Common myeloid progenitor, CD34-positive (primary cell): ENCODE results near the gene DFFB.
A peak's percentile ranks its signal among the peaks of the same experiment; 100 is the strongest.

ENCODE experiments used
- CTCF ChIA-PET: fragments of 350-600 bp; sonication (Branson Sonifier 250); formaldehyde crosslinking; loops from one replicate; lab custom pipeline; 2021; ENCODE audit warnings: antibody characterized with exemption; lab: Charles Lee
- POLR2A ChIA-PET: fragments of 350-600 bp; sonication (Branson Sonifier 250); formaldehyde crosslinking; loops from one replicate; lab custom pipeline; 2021; ENCODE audit warnings: antibody characterized with exemption; lab: Charles Lee
- DNase-seq, 3 donors: peaks; one replicate each; pipeline versions ENCODE4 v3.0.0 to v3.0.0-alpha.2; 2013
- H3K27ac ChIP-seq, 2 experiments: 1 replicate in 1 of 2; 2 replicates in 1 of 2; pipeline ENCODE4 v1.7.0; 2013; ENCODE audit warnings: inconsistent platforms in 2 of 2, low read length in 2 of 2, mild to moderate bottlenecking in 2 of 2, low read depth in 1 of 2, moderate library complexity in 1 of 2; ENCODE audit not compliant: severe bottlenecking in 2 of 2, insufficient read depth in 1 of 2, poor library complexity in 1 of 2
- H3K27me3 ChIP-seq, 5 experiments: replicated peaks in 2 of 5; 1 replicate in 3 of 5; 2 replicates in 2 of 5; pipeline versions ENCODE4 v1.6.1 to v1.7.0; 2013; ENCODE audit warnings: low read length in 4 of 5, mild to moderate bottlenecking in 2 of 5, moderate library complexity in 2 of 5, inconsistent platforms in 1 of 5; ENCODE audit not compliant: insufficient read depth in 5 of 5, control insufficient read depth in 4 of 5
- H3K36me3 ChIP-seq, 4 experiments: 1 replicate in 2 of 4; 2 replicates in 2 of 4; pipeline versions ENCODE4 v1.6.1 to v1.7.0; 2013; ENCODE audit warnings: low read length in 3 of 4, control low read depth in 1 of 4, mild to moderate bottlenecking in 1 of 4; ENCODE audit not compliant: control insufficient read depth in 4 of 4, insufficient read depth in 4 of 4
- H3K4me1 ChIP-seq, 4 experiments: 1 replicate in 3 of 4; 2 replicates in 1 of 4; pipeline versions ENCODE4 v1.6.1 to v1.7.1; 2013; ENCODE audit warnings: low read length in 3 of 4, mild to moderate bottlenecking in 3 of 4, control low read depth in 1 of 4, inconsistent platforms in 1 of 4, moderate library complexity in 1 of 4; ENCODE audit not compliant: control insufficient read depth in 4 of 4, insufficient read depth in 4 of 4; ENCODE audit errors: control extremely low read depth in 1 of 4
- H3K4me3 ChIP-seq, 7 experiments: 1 replicate in 4 of 7; 2 replicates in 3 of 7; pipeline versions ENCODE4 v1.5.1 to v1.7.0; 2013; ENCODE audit warnings: mild to moderate bottlenecking in 7 of 7, low read length in 6 of 7, moderate library complexity in 6 of 7, inconsistent platforms in 2 of 7, low read depth in 2 of 7, control low read depth in 1 of 7; ENCODE audit not compliant: insufficient read depth in 4 of 7, control insufficient read depth in 1 of 7; ENCODE audit errors: extremely low read depth in 1 of 7
- H3K9me3 ChIP-seq, 5 experiments: 1 replicate in 4 of 5; 2 replicates in 1 of 5; pipeline versions ENCODE4 v1.6.1 to v1.7.1; 2013; ENCODE audit warnings: low read length in 4 of 5, mild to moderate bottlenecking in 2 of 5, inconsistent platforms in 1 of 5, low read depth in 1 of 5, moderate library complexity in 1 of 5; ENCODE audit not compliant: control insufficient read depth in 4 of 5, insufficient read depth in 2 of 5; ENCODE audit errors: control extremely low read depth in 1 of 5
- WGBS: methylation state at CpG from one replicate; pipeline ENCODE4 v1.1.5; 2013; ENCODE audit not compliant: insufficient coverage; 5-methylcytosine and 5-hydroxymethylcytosine counted together

The DFFB gene

DNA sequence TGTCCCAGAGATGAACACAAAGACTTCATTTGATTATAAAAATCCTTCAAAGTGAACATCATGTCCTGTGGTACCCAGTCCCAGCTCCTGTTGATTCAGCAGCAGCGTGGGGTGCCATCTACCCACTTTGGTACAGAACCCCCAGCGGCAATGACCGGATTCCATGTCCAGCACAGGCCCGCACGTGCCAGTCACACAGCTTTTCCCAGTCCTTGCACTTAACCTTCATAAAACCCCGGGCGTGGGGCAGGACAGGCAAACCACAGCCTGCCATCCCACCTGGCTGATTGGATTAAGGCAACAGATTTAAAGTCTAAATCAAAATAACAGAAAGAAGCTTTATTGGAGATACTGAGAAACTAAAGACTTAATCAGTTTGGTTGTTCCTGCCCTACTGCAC lies 15.8 kb upstream of the DFFB start:
- POLR2A ChIA-PET: no interaction called here
- DNase-seq: no peak
- peaks cover 0 to 13% (median 11%) of the 10 kb centered on the region in 5 experiments for H3K9me3 ChIP-seq
- H3K4me1 ChIP-seq: peaks cover 0 to 8% (median under 1%) of the 10 kb centered on the region in 4 experiments
- H3K36me3 ChIP-seq: peaks cover 20 to 56% (median 35%) of the 10 kb centered on the region in 4 experiments
- H3K4me3 ChIP-seq: no peak overlapping the region
- no peak overlapping the region for H3K27ac ChIP-seq
- CTCF ChIA-PET: interaction anchor here (1.2 kb wide), 1 partner anchor 13 kb away, joined by 3 read pairs; no protein-coding TSS in a partner anchor
- WGBS: 100% methylated on average over 5 of the region's 7 CpGs
- no peaks in the 10 kb centered on the region for H3K27me3 ChIP-seq

DNA sequence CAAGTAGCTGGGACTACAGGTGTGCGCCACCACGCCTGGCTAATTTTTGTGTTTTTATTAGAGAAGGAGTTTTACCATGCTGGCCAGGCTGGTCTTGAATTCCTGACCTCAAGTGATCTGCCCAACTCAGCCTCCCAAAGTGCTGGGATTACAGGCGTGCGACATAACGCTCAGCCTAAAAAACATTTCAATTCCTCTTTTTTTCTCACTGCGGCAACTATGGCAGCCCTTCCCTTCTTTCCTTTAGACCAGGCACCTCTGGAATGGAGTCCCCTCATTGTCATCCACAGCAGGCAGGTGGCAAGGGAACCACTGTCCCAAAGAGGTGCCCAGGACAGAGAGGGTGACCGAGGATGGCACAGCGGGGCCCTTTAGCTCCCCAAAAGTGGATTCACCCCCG lies 14.4 kb upstream of the DFFB start:
- WGBS: 77% methylated on average over 5 of the region's 9 CpGs
- CTCF ChIA-PET: no interaction called here
- DNase-seq: peak in 1 of 3 donors; percentile 13
- POLR2A ChIA-PET: no interaction called here
- H3K4me3 ChIP-seq: no peak overlapping the region
- peaks cover 0 to 3% (median 0%) of the 10 kb centered on the region in 5 experiments for H3K9me3 ChIP-seq
- peaks cover 0 to 8% (median under 1%) of the 10 kb centered on the region in 4 experiments for H3K4me1 ChIP-seq
- no peak overlapping the region for H3K27ac ChIP-seq
- H3K27me3 ChIP-seq: no peaks in the 10 kb centered on the region
- H3K36me3 ChIP-seq: peaks cover 9 to 49% (median 26%) of the 10 kb centered on the region in 4 experiments

DNA sequence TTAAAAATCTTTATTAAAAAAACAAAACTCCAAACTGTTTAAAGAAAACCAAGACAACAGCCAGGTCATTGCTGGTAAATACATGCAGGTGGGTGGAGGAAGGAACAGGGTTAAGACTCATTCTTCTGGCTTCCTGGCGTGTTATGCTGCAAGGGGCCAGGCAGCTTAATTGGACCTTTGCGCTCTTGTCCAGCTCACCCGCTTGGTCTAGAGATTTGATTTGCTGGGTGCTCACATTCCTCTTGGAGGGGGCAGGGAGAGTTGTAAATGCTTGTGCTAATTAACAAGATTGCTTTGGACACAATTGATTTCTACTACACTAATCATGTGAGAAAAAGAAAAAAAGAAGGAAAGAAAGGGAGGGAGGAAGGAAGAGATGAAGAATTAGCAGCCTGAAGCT lies 10.7 kb upstream of the DFFB start:
- Histone ChIP-seq H3K9me3 (no peaks in the 10 kb centered on the region), H3K4me1 (peaks cover 0 to 8% (median under 1%) of the 10 kb centered on the region in 4 experiments), H3K27me3 (no peaks in the 10 kb centered on the region), H3K36me3 (peaks cover 8 to 35% (median 23%) of the 10 kb centered on the region in 4 experiments), H3K4me3 (no peak overlapping the region), H3K27ac (no peak overlapping the region)
- WGBS: 100% methylated on average over 2 of the region's 3 CpGs
- ChIA-PET CTCF (interaction anchor here (1.0 to 1.8 kb wide), 3 partner anchors 11 to 50 kb away, joined by 3 to 4 read pairs (median 3); partner anchors contain the start of genes CEP104 and DFFB), POLR2A (interaction anchor here (1.2 kb wide), 1 partner anchor 11 kb away, joined by 3 read pairs; the partner anchor contains the start of gene DFFB)
- no peak for DNase-seq

DNA sequence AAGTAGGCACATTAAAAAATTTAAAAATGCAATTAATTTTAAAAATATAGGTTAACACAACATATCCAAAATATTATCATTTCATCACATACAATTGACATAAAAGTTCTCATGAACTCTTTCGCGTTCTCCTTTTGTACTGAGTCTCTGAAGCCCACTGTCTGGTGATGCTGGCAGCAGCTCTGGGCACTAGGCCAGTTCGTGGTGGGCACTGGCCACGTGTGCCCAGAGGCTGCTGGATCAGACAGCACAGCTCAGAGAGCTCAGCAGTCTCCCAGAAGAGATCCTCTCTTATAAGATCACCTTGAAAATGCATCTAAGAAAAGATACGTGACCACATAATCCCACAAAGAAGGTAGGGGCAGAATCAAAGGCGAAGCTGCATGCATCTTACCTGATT lies 10.2 kb upstream of the DFFB start:
- WGBS: 84% methylated on average over 4 of the region's 6 CpGs
- peaks cover 0 to 8% (median under 1%) of the 10 kb centered on the region in 4 experiments for H3K4me1 ChIP-seq
- H3K27me3 ChIP-seq: no peaks in the 10 kb centered on the region
- H3K4me3 ChIP-seq: no peak overlapping the region
- H3K27ac ChIP-seq: no peak overlapping the region
- H3K36me3 ChIP-seq: peaks cover 8 to 36% (median 25%) of the 10 kb centered on the region in 4 experiments
- POLR2A ChIA-PET: interaction anchor here (1.2 kb wide), 1 partner anchor 10 kb away, joined by 3 read pairs; the partner anchor contains the start of gene DFFB
- CTCF ChIA-PET: interaction anchor here (1.0 to 1.8 kb wide), 4 partner anchors 9 to 49 kb away, joined by 3 to 4 read pairs (median 4); partner anchors contain the start of genes CEP104 and DFFB
- no peaks in the 10 kb centered on the region for H3K9me3 ChIP-seq
- no peak for DNase-seq

DNA sequence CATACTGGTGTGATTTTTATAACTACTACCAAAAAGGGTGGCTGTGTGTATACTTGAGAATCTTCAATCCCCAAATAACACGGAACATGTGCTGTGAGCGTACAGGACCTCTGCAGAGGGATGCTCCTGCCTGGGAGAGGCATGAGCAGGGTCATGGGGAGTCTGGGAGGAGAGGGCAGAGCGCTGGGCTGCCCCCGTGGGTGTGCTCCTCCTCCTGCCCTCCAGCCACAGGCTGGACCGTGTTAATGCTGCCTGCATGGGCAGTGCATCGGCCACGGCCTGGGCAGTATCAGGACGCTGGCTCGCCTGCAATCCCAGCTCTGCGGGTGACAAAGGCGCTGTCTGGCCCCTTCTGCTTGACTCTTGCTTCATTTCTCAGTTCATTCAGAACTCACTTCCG lies 6.4 kb upstream of the DFFB start:
- 85% methylated on average over 10 of the region's 12 CpGs for WGBS
- Histone ChIP-seq H3K9me3 (no peaks in the 10 kb centered on the region), H3K4me3 (no peak overlapping the region), H3K27me3 (no peaks in the 10 kb centered on the region), H3K4me1 (peaks cover 0 to 8% (median 5%) of the 10 kb centered on the region in 4 experiments), H3K27ac (no peak overlapping the region), H3K36me3 (peaks cover 7 to 27% (median 22%) of the 10 kb centered on the region in 4 experiments)
- POLR2A ChIA-PET: no interaction called here
- CTCF ChIA-PET: no interaction called here
- no peak for DNase-seq

DNA sequence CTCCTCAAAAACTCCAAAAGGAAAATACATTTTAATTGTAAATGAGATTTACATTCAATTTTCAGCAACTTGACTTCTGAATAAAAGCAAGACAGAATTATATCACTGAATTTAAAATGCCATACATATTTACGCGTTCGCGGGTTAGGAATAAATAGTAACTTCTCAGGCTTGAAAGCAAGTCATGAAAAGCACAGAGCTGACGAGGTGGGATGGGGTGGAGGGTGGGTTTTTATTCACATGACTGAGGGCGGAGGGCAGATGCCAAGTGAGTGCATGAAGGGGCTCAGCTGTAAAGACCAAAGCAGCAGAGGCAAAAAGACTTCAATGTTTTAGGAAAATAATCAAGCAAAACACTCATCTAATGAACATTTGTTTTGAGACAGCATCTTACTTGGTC lies 6.0 kb upstream of the DFFB start:
- ChIA-PET POLR2A (no interaction called here), CTCF (no interaction called here)
- 100% methylated on average over 3 of the region's 6 CpGs for WGBS
- Histone ChIP-seq H3K4me1 (peaks cover 1 to 13% (median 9%) of the 10 kb centered on the region in 4 experiments), H3K36me3 (peaks cover 7 to 27% (median 22%) of the 10 kb centered on the region in 4 experiments), H3K4me3 (no peak overlapping the region), H3K9me3 (no peaks in the 10 kb centered on the region), H3K27ac (no peak overlapping the region), H3K27me3 (no peaks in the 10 kb centered on the region)
- no peak for DNase-seq

DNA sequence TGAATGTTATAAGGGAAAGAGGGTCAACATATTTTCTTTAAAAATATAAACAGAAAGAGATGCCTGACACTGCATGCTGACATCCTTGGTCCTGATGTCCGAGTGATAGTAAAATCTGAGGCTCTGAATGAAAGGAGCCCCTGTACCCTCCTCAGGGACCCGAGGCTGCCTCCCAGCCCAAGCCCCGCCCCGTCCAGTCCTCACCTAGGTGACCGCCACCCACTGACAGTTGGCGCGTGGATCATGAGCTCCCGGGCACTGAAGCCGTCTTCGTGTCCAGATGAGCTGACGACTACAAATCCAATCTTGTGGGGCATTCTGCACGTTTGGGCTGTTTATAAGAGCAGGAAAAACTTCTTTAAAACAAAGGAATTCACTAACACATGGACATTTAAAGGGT lies 5.2 kb upstream of the DFFB start:
- peaks cover 7 to 26% (median 21%) of the 10 kb centered on the region in 4 experiments for H3K36me3 ChIP-seq
- H3K27me3 ChIP-seq: no peaks in the 10 kb centered on the region
- no peak overlapping the region for H3K27ac ChIP-seq
- H3K4me1 ChIP-seq: peaks cover 3 to 14% (median 10%) of the 10 kb centered on the region in 4 experiments
- no peaks in the 10 kb centered on the region for H3K9me3 ChIP-seq
- 95% methylated on average over 11 of the region's 12 CpGs for WGBS
- no peak for DNase-seq
- ChIA-PET POLR2A (no interaction called here), CTCF (no interaction called here)
- no peak overlapping the region for H3K4me3 ChIP-seq
